ENCODE results near the gene CD163L1. TPM values are rescaled to one million over a fixed set of nuclear protein-coding genes. Genes with fewer than 3 reads are reported as not detected.
A peak's percentile ranks its signal among the peaks of the same experiment; 100 is the strongest.
"Not testable (repeated sequence)": the region's sequence is repeated elsewhere in the genome, so short reads cannot be mapped to it uniquely, and the experiment has no call there.

CD163L1 gene
- total RNA-seq, 5 donors from 2014 or later (not counting 1 experiment from before 2014, with no cell fraction given) = not detected

DNA sequence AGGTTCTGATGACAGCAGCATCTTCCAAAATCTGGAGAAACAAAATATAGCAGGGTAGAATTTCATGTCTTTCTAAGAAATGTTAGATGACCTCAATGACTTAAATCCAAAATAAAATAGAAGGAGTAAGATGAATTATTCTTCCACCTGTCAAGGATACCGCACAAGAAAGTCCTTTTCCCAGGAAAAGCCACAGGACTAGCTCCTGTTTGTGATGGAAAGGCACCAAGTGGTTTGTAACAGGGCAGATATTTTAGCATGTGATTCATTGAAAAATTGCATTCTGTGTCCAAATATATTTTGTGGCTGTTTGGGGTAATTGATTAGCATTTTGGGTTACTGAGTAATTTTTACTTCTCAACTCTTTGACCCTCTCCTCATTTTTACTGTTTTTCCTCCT, 2.7 kb downstream of the CD163L1 start:
- Mint-ChIP-seq H3K36me3 (no peaks in the 10 kb centered on the region), H3K27me3 (peaks cover 27 to 31% of the 10 kb centered on the region in 2 donors), H3K27ac (no peak overlapping the region), H3K4me3 (peak overlapping the region in 1 of 3 donors; percentile 6), H3K4me1 (peaks cover 6 to 7% (median 7%) of the 10 kb centered on the region in 3 donors), H3K9me3 (no peaks in the 10 kb centered on the region)
- Histone ChIP-seq H3K4me3 (ENCODE audit: control insufficient read depth in 1 of 2, extremely low read depth in 1 of 2, low read length in 1 of 2) (no peak overlapping the region), H3K36me3 (ENCODE audit: control insufficient read depth in 2 of 2, extremely low read depth in 1 of 2, insufficient read depth in 1 of 2, low read length in 1 of 2) (no peaks in the 10 kb centered on the region), H3K27me3 (replicated peaks in 1 of 2; ENCODE audit: control insufficient read depth in 2 of 2, extremely low read depth in 1 of 2, insufficient read depth in 2 of 2, low read length in 1 of 2) (peaks cover 0 to 14% of the 10 kb centered on the region in 2 experiments), H3K27ac (ENCODE audit: low read length) (no peak overlapping the region), H3K4me1 (ENCODE audit: control insufficient read depth in 1 of 2, extremely low read depth in 1 of 2, insufficient read depth in 2 of 2, low read length in 2 of 2) (peaks cover 0 to 6% of the 10 kb centered on the region in 2 experiments), H3K9me3 (no peaks in the 10 kb centered on the region)
- DNase-seq = no peak
- no peak for ATAC-seq (replicated peaks in 1 of 4)
- no CpG with 5 or more reads among the region's 1 CpG for WGBS (ENCODE audit: insufficient coverage)
- POLR2A ChIA-PET = no interaction called here
- CTCF ChIA-PET = no interaction called here

DNA sequence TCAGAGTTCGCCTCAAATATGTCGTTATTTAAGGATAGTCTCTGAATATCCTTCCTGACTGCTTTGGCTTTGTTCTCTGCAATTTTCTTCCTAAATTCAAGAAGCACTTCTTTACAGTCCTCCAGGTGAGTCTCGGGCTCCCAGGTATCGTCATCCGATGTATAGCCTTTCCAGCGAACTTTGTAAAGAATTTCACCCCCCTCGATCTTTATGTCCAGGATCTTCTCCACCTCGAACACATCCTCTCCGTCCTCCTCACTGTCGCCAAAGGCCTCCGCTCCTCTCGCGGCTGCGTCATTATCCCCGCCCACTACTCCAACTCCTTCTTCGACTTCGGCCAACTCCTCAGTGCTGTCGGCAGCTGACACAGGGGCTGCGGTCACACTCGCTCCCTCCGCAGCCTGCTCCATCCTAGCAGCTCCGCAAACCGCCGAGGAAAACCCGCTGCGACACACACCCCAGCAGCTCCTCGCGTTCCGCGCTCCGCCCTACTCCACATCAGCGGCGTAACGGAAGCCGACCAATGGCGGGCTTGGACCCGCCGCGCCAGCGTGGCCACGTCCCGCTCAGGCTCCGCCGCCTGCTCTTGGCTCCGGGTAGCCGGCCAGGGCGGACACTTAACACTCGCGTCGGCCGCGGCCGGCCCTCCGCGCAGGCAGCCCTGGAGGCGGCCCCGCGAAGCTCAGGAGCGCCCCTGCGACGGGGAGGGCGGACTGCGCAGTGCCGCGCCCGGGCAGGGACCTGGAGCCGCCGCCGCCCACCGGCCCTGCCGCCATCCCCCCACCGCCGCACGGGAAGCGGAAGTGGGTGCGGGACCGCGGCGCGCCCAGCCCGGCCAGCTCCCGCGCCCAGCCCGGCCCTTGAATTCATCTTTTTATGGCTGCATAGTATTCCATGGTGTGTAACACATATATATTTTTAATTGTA, 4.1 kb downstream of the CD163L1 start:
- Mint-ChIP-seq H3K9me3 (no peaks in the 10 kb centered on the region), H3K27ac (peak overlapping the region; percentile 34 to 83), H3K27me3 (peaks cover 27 to 31% of the 10 kb centered on the region in 2 donors), H3K36me3 (no peaks in the 10 kb centered on the region), H3K4me1 (peaks cover 6 to 7% (median 7%) of the 10 kb centered on the region in 3 donors), H3K4me3 (peak overlapping the region; percentile 51 to 76 (median 59))
- ChIA-PET POLR2A (no interaction called here), CTCF (interaction anchor here in 1 of 2 donors (0.6 to 0.8 kb wide), 3 partner anchors 13 to 101 kb away, joined by 3 to 6 read pairs (median 3); no protein-coding TSS in a partner anchor)
- H3K27ac ChIP-seq (ENCODE audit: low read length) = no peak overlapping the region
- peaks cover 0 to 14% of the 10 kb centered on the region in 2 experiments for H3K27me3 ChIP-seq (replicated peaks in 1 of 2; ENCODE audit: control insufficient read depth in 2 of 2, extremely low read depth in 1 of 2, insufficient read depth in 2 of 2, low read length in 1 of 2)
- H3K4me3 ChIP-seq (ENCODE audit: control insufficient read depth in 1 of 2, extremely low read depth in 1 of 2, low read length in 1 of 2) = peak overlapping the region; percentile 34 to 59
- WGBS (ENCODE audit: insufficient coverage) = 23% methylated on average over 72 of the region's 84 CpGs
- no peaks in the 10 kb centered on the region for H3K36me3 ChIP-seq (ENCODE audit: control insufficient read depth in 2 of 2, extremely low read depth in 1 of 2, insufficient read depth in 1 of 2, low read length in 1 of 2)
- peaks cover 0 to 6% of the 10 kb centered on the region in 2 experiments for H3K4me1 ChIP-seq (ENCODE audit: control insufficient read depth in 1 of 2, extremely low read depth in 1 of 2, insufficient read depth in 2 of 2, low read length in 2 of 2)
- ATAC-seq (replicated peaks in 1 of 4) = peak; percentile 61 to 90 (median 86)
- DNase-seq = peak in 22 of 35 experiments; percentile 1 to 46 (median 12)
- no peaks in the 10 kb centered on the region for H3K9me3 ChIP-seq

DNA sequence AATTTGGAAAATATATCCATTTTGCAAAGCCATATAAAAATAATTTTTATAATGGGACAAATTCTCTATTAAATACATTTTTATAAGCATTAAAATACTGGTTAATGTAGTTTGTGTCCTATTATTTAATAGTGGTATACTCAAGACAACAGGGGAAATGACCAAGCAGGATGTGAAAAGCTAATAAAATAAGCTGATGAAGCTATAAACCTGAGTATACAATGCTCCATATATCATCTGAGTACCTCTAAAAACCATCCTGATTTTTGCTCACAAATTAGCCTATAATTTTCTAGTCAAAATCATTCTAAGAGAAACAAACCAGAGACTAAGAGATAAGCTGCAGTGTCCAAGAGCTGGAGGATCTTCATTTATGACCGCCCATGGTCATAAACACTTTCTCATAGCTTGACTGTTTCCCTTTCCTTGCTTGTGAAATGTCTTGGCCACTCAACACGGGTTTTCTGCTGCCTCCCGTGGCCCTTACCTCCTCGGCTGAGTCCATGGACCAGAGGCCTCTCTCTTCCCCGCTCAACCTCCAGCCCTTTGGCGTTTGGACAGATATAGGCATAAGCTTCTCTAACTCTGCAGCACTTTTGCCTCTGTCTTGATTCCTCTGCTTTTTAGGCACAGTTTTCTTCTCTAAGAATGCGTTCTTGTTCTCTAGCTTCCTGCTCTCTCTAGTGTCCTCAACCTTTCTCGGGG, 5.5 kb downstream of the CD163L1 start:
- Mint-ChIP-seq H3K27me3 (peaks cover 26 to 27% of the 10 kb centered on the region in 2 donors), H3K27ac (peak overlapping the region in 1 of 2 donors; percentile 72), H3K4me3 (peak overlapping the region in 1 of 3 donors; percentile 51)
- ATAC-seq (replicated peaks in 1 of 4); H3K4me3 ChIP-seq (ENCODE audit: control insufficient read depth in 1 of 2, extremely low read depth in 1 of 2, low read length in 1 of 2); H3K9me3 ChIP-seq; H3K4me1 ChIP-seq (ENCODE audit: control insufficient read depth in 1 of 2, extremely low read depth in 1 of 2, insufficient read depth in 2 of 2, low read length in 2 of 2); H3K9me3 Mint-ChIP-seq; POLR2A ChIA-PET; H3K4me1 Mint-ChIP-seq; DNase-seq; H3K27ac ChIP-seq (ENCODE audit: low read length); H3K36me3 Mint-ChIP-seq; H3K36me3 ChIP-seq (ENCODE audit: control insufficient read depth in 2 of 2, extremely low read depth in 1 of 2, insufficient read depth in 1 of 2, low read length in 1 of 2): not testable (repeated sequence)
- CTCF ChIA-PET = interaction anchor here in 1 of 2 donors (0.5 kb wide), 1 partner anchor 938 kb away, joined by 6 read pairs; no protein-coding TSS in a partner anchor
- peaks cover 0 to 14% of the 10 kb centered on the region in 2 experiments for H3K27me3 ChIP-seq (replicated peaks in 1 of 2; ENCODE audit: control insufficient read depth in 2 of 2, extremely low read depth in 1 of 2, insufficient read depth in 2 of 2, low read length in 1 of 2)
- WGBS (ENCODE audit: insufficient coverage) = 89% methylated on average over 8 of the region's 8 CpGs

DNA sequence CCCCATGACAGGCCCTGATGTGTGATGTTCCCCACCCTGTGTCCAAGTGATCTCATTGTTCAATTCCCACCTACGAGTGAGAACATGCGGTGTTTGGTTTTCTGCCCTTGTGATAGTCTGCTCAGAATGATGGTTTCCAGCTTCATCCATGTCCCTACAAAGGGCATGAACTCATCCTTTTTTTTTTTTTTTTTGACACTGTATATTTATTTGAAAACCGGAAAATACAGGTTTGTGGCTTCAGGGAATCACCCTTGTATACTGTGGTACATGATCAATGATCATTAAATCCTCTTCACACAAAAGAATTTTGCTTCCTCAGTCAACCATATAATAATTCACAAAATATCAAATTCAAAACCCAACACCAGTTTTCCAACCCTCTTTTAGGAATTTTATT, 6.5 kb downstream of the CD163L1 start:
- H3K4me1 Mint-ChIP-seq; ATAC-seq (replicated peaks in 1 of 4); H3K27ac Mint-ChIP-seq; H3K4me3 ChIP-seq (ENCODE audit: control insufficient read depth in 1 of 2, extremely low read depth in 1 of 2, low read length in 1 of 2); H3K4me3 Mint-ChIP-seq; DNase-seq; H3K4me1 ChIP-seq (ENCODE audit: control insufficient read depth in 1 of 2, extremely low read depth in 1 of 2, insufficient read depth in 2 of 2, low read length in 2 of 2); H3K36me3 ChIP-seq (ENCODE audit: control insufficient read depth in 2 of 2, extremely low read depth in 1 of 2, insufficient read depth in 1 of 2, low read length in 1 of 2); H3K36me3 Mint-ChIP-seq; H3K9me3 ChIP-seq; H3K27ac ChIP-seq (ENCODE audit: low read length); H3K9me3 Mint-ChIP-seq; POLR2A ChIA-PET: not testable (repeated sequence)
- peaks cover 26 to 27% of the 10 kb centered on the region in 2 donors for H3K27me3 Mint-ChIP-seq
- WGBS (ENCODE audit: insufficient coverage) = no CpG with 5 or more reads among the region's 3 CpGs
- H3K27me3 ChIP-seq (replicated peaks in 1 of 2; ENCODE audit: control insufficient read depth in 2 of 2, extremely low read depth in 1 of 2, insufficient read depth in 2 of 2, low read length in 1 of 2) = peaks cover 0 to 14% of the 10 kb centered on the region in 2 experiments
- CTCF ChIA-PET = interaction anchor here in 1 of 2 donors (0.6 kb wide), 1 partner anchor 204 kb away, joined by 3 read pairs; no protein-coding TSS in a partner anchor

DNA sequence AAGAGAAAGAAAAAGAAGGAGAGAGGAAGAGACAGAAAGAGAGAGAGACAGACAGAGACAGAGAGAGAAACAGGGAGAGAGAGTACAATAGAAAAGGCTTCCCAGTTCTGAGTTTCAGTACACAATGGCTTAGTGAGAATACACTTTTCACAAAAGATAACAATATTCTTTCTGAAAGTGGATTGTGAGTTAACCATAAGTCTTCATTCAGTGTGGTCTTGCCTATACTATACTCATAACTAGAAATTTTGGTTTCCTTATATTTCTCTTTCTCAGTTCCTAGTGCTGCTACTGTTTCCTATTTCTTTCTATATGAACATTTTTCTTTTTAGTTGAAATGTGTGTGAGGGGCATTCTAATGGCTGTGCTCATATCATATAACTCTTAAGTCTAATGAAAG, 9.3 kb downstream of the CD163L1 start:
- Mint-ChIP-seq H3K36me3 (no peaks in the 10 kb centered on the region), H3K4me1 (peaks cover 4 to 5% (median 4%) of the 10 kb centered on the region in 3 donors), H3K4me3 (no peak overlapping the region), H3K27me3 (peaks cover 17 to 25% of the 10 kb centered on the region in 2 donors), H3K27ac (no peak overlapping the region), H3K9me3 (no peaks in the 10 kb centered on the region)
- H3K36me3 ChIP-seq (ENCODE audit: control insufficient read depth in 2 of 2, extremely low read depth in 1 of 2, insufficient read depth in 1 of 2, low read length in 1 of 2) = no peaks in the 10 kb centered on the region
- H3K4me3 ChIP-seq (ENCODE audit: control insufficient read depth in 1 of 2, extremely low read depth in 1 of 2, low read length in 1 of 2) = no peak overlapping the region
- H3K27ac ChIP-seq (ENCODE audit: low read length) = no peak overlapping the region
- ChIA-PET CTCF (interaction anchor here in 1 of 2 donors (0.6 kb wide), 1 partner anchor 374 kb away, joined by 6 read pairs; no protein-coding TSS in a partner anchor), POLR2A (interaction anchor here in 1 of 2 donors (0.6 kb wide), 1 partner anchor 44 kb away, joined by 3 read pairs; no protein-coding TSS in a partner anchor)
- DNase-seq (no peak), ATAC-seq (replicated peaks in 1 of 4) (no peak)
- H3K27me3 ChIP-seq (replicated peaks in 1 of 2; ENCODE audit: control insufficient read depth in 2 of 2, extremely low read depth in 1 of 2, insufficient read depth in 2 of 2, low read length in 1 of 2) = peaks cover 0 to 11% of the 10 kb centered on the region in 2 experiments
- peaks cover 0 to under 1% of the 10 kb centered on the region in 2 experiments for H3K4me1 ChIP-seq (ENCODE audit: control insufficient read depth in 1 of 2, extremely low read depth in 1 of 2, insufficient read depth in 2 of 2, low read length in 2 of 2)
- no peaks in the 10 kb centered on the region for H3K9me3 ChIP-seq

DNA sequence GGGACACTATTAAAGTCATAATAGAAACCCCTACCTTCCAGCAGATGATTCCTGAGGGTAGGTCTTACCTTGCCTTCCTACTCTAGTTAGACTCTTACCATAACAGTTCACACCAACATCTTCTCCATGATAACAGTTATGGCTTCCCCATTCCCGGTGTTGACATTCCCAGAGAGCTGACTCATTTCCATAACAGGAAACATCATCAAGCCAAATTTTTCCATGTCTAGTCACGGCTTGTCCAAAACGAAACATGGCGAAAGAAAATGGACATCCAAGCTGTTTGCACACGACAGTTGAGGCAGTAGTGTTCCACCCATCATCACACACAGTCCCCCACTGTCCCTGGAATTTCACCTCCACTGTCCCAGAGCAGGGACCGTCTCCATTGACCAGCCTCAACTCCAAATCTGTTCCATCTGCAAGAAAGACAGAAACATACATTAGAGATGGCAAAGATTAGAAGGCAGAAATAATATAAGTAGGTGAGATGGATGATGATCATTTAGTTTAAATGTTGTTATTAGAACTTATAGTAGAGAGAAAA, 10.6 kb downstream of the CD163L1 start:
- CTCF ChIA-PET = no interaction called here
- H3K36me3 Mint-ChIP-seq = no peaks in the 10 kb centered on the region
- Histone ChIP-seq H3K9me3 (no peaks in the 10 kb centered on the region), H3K27ac (ENCODE audit: low read length) (no peak overlapping the region), H3K27me3 (replicated peaks in 1 of 2; ENCODE audit: control insufficient read depth in 2 of 2, extremely low read depth in 1 of 2, insufficient read depth in 2 of 2, low read length in 1 of 2) (peaks cover 0 to 5% of the 10 kb centered on the region in 2 experiments), H3K4me3 (ENCODE audit: control insufficient read depth in 1 of 2, extremely low read depth in 1 of 2, low read length in 1 of 2) (no peak overlapping the region), H3K4me1 (ENCODE audit: control insufficient read depth in 1 of 2, extremely low read depth in 1 of 2, insufficient read depth in 2 of 2, low read length in 2 of 2) (no peaks in the 10 kb centered on the region), H3K36me3 (ENCODE audit: control insufficient read depth in 2 of 2, extremely low read depth in 1 of 2, insufficient read depth in 1 of 2, low read length in 1 of 2) (no peaks in the 10 kb centered on the region)
- no peaks in the 10 kb centered on the region for H3K4me1 Mint-ChIP-seq
- no peak overlapping the region for H3K4me3 Mint-ChIP-seq
- H3K9me3 Mint-ChIP-seq = no peaks in the 10 kb centered on the region
- ATAC-seq (replicated peaks in 1 of 4) (no peak), DNase-seq (no peak)
- 80% methylated on average over 5 of the region's 6 CpGs for WGBS (ENCODE audit: insufficient coverage)
- H3K27ac Mint-ChIP-seq = no peak overlapping the region
- H3K27me3 Mint-ChIP-seq = peaks cover 5 to 14% of the 10 kb centered on the region in 2 donors
- POLR2A ChIA-PET = no interaction called here
